COR-L47 (cell line): ENCODE results near the gene MSI1.
"Not testable (repeated sequence)": the region's sequence is repeated elsewhere in the genome, so short reads cannot be mapped to it uniquely, and the experiment has no call there.

Experiments used
- DNase-seq: peaks from one replicate; lab custom pipeline; 2025; lab: John Stamatoyannopoulos, UW

The MSI1 gene

DNA sequence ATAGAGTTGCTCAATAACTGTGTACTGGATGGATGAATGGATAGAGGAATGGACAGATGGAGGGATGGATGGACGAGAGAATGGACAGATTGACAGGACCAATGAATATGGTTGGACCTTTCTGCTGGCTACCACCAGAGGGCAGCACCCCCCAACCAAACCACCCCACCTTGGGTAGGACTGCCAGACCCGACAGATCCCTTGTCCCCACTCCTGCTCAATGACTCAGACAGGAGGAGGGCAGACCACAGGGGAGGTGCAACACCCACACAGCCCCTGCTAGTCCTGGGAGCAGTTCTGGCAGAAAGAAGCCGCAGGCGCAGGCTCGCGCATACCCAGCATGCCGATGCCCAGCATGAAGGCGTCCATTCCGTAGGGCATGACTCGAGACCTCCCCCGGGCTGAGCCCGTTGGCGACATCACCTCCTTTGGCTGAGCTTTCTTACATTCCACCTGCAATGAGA, 12.4 kb downstream of the MSI1 start:
- DNase-seq, result peak; percentile 58

DNA sequence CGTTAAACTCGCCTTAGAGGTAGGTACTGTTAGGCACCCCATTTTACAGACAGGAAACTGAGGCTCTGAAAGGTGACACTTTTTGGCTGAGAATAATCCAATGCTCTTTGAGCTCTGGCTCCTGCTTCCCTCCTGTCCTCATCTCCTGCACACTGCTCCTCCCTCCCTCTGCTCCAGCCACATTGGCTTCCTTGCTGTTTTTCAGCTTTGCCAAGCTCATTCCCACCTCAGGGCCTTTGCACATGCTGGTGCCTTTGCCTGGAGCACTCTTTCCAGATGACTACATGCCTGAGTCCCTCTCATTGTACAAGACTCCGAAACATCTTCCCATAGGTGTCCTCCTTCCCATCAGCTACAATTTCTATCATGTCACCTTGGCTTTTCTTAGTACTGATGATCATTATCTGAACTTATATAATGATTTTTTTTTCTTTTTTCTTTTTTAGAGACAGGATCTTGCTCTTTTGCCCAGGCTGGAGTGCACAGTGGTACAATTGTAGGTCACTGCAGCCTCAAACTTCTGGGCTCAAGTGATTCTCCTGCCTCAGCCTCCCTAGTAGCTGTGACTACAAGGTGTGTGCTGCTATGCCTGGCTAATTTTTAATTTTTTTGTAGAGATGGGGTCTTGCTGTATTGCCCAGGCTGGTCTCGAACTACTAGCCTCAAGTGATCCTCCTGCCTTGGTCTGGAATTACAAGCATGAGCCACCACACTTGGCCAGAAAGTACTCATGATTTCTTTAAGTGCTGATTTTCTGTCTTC, 15.2 kb downstream of the MSI1 start:
- DNase-seq, result no peak

DNA sequence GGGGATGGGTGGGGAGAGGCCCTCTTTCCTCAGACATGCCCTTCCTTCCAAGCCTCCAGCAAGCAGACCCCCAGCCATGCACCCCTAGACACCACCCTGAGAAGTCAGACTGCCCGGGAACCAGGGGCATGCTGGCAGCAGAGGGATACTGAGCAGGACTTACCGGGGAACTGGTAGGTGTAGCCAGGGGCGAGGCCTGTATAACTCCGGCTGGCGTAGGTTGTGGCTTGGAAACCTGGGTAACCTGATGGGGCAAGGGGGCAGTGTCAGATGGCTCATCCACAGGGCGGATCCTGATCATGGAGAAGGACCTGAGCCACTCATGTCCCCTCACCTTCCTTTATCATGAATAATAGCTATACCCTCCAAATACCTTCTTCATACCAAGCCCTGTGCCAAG, 15.8 kb downstream of the MSI1 start:
- no peak for DNase-seq

DNA sequence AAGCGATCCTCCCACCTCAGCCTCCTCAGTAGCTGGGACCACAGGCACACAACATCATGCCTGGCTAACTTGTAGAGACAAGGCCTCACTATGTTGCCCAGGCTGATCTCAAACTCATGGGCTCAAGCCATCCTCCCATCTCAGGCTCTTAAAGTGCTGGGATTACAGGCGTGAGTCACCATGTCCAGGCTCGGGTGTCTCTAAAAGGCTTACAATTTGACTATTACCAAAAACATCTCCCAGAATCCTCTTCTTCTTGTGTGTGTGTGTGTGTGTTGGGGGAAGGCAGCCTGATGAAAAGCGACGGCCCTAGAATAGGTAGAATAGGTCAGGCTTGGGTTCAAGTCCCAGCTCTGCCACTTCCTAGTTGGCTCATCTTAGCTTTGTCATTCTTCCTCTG, 16.8 kb downstream of the MSI1 start:
- no peak for DNase-seq

DNA sequence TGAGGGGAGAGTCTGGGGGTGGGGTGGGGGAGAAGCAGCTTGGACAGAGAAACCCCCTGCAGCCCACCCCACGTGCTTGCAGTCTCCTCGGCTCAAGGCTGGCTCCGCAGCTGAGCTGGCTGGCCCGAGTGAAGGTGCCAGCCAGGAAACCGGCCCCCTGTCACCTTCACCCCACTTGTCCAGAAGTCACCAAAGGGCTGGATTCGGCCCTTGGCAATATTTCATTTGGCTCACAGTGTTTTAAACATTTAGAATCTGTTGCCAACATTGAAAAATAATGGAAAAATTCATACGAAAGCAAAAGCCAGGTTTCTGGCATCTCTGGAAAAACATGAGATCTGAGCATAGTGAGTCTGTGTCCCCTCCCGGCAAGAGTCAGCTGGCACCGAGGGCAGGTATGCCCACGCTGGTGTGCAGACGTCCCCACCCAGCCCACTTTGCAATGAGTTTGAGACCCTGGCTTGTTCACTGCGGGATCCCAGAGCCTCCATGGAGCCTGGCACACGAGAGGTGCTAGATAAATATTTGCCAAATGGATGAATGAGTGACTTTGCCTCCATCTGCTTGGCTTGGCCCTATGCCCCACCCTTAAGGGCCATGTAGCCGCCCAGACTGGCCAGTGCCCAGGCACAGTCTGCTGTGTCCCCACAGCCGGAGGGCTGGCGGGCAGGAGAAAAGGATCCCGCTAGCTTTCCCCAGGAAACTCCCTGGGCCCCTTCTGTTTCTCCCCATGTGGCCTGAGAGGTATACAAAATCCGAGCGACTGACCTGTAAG, 18.2 kb downstream of the MSI1 start:
- peak; percentile 44 for DNase-seq

DNA sequence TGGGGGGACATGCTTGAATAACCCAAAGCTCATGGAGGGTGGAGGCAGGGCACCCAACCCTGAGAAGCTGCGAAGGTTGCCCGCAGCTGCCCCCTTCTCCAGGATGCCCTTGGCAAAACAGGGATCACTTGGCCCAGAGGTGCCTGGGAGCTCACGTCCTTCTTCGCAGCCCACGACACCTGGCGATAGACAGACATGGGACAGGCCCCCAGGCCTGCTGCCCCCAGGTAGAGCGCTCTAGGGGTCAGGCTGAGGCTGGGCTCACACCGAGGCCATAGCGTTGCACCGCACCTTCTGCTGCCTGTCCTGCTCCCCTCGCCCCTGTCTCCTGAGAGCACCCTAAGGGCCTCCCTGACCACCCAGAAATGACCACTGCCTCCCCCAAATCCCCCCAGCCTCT, 21.2 kb downstream of the MSI1 start:
- no peak for DNase-seq

DNA sequence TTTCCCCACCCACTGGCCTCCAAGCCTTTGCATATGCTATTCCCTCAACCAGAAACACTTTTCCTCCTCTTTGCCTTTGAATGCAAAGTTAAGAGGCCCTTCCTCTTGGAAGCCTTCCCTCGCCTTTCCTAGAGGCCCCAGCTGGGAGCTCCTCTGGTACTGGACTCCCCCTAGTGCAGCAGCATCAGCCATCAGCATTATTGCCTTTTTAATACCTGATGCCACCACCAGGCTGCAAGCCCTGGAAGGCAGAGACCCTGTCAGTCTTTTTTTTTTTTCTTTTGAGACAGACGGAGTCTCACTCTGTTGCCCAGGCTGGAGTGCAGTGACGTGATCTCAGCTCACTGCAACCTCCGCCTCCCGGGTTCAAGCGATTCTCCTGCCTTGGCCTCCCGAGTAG, 22.3 kb downstream of the MSI1 start:
- DNase-seq, result no peak

DNA sequence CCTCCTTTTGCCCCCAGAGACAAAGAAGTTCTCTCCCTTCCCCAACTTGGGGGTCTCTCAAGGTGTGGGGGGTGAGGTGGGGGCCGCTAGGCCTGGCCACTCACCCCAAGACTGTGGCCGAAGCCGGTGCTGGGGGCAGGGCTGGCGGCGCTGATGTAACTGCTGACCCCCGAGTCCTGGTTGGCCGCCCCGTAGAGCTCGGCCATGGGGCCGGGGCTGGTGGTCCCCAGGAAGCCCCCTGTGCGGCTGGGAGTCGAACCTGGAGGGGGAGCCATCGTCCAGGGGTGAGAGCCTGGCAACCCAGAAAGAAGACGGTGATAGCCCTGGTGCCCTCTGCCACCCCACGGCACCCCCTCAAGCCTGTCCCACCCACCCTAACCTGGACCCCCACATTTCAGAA, 22.9 kb downstream of the MSI1 start:
- DNase-seq, result no peak

DNA sequence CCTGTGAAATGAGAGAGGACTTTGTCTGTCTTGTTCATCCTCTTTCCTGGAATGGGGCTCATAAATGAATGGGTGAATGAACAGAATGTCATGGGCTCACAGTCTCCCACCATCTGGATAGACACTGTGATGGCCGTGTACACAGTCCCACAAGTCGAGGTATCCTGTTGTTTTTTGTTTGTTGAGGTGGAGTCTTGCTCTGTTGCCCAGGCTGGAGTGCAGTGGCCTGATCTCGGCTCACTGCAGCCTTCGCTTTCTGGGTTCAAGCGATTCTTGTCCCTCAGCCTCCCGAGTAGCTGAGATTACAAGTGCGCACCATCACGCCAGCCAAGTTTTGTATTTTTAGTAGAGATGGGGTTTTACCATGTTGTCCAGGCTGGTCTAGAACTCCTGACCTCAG, 25.3 kb downstream of the MSI1 start:
- DNase-seq, result no peak

DNA sequence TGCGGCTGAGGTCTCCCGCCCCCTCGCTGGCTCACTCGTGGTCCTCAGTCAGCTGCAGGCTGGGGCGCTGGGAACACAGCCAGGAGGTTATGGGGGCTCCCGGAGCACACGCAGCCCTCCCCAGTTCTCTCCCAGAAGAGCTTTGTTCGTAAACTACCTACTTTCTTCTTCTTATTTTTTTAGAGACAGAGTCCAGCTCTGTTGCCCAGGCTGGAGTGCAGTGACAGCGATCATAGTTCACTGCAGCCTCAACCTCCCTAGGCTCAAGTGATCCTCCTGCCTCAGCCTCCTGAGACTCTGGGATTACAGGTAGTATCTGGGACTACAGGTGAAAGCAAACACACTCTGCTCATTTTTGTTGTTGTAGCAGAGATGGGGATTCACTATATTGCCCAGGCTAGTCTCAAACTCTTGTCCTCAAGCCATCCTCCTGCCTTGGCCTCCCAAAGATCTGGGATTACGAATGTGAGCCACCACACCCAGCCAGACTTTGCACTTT, 25.9 kb downstream of the MSI1 start:
- no peak for DNase-seq

DNA sequence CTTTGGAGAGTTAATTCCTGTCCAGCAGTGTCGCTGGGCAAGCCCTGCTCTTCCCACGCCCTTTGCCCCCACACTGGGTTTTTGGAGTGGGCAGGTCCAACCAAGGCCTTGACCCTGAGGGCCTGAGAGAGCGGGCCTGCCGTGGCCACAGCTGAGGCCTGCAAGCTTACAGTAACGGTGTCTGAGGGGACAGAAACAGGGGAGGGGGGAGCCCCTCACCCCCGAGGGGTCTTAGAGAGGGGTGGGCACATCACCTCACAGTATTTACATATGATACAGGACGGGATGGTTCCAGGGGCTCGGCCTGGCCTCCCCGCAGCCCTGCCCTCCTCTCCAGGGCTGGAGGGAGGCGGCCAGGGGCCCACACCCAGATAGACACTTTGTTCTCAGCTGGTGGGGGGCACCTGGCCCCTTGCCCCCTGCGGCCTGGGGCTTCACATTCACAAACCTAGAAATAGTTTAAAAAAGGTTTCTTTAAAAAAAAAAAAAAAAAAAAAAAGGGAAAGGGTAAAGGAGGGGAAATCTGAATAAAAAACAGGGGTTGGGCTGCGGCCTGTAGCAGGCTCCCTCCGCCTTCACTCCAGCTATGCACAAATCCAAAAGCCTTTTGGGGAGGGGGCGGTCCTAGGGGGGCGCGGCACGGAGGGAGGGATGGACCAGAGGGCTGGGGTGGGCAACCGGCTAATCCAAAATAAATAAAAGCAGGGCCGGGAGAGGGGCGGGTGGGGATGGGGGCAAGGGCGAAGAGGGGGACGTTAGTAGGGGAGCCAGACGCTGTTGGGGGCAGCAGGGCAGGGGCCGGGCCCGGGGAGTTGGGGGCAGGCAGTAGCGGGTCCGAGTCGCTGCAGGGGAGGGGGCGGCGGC, 26.6 kb downstream of the MSI1 start:
- DNase-seq, result no peak

DNA sequence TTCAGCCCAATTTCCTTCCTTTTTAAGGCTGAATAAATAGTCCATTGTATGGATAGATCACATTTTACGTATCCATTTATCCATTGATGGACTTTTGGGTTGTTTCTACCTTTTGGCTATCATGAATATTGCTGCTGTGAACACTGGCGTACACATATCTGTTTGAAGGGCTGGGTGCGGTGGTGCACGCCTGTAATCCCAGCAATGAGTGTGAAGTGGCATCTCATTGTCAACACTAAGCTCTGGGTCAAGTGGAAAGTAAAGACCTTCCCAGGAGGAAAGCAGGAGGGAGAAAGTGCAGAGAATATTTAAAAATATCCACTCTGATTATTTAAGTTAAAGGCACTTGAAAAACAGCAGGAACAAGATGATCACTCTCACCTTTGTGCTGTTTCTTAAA, 29.7 kb downstream of the MSI1 start:
- no peak for DNase-seq

DNA sequence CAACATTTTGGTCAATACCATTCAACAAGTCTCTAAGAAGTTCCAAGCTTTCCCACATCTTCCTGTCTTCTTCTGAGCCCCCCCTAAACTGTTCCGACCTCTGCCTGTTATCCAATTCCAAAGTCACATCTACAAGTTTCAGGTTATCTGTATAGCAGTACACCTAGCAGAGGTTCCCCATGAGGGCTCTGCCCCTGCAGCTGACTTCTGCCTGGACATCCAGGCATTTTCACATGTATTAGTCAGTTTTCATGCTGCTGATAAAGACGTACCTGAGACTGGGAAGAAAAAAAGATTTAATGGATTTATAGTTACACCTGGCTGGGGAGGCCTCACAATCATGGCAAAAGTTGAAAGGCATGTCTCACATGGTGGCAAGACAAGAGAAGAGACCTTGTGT, 31.2 kb downstream of the MSI1 start:
- no peak for DNase-seq

DNA sequence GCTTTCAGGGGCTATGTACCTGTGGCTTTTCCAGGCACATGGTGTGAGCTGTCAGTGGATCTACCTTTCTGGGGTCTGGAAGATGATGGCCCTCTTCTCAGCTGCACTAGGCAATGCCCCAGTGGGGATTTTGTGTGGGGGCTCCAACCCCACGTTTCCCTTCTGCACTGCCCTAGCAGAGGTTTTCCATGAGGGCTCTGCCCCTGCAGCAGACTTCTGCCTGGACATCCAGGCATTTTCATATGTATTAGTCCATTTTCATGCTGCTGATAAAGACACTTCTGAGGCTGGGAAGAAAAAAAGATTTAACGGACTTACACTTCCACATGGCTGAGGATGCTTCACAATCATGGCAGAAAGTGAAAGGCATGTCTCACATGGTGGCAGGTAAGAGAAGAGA, 32.6 kb downstream of the MSI1 start:
- DNase-seq, result not testable (repeated sequence)

DNA sequence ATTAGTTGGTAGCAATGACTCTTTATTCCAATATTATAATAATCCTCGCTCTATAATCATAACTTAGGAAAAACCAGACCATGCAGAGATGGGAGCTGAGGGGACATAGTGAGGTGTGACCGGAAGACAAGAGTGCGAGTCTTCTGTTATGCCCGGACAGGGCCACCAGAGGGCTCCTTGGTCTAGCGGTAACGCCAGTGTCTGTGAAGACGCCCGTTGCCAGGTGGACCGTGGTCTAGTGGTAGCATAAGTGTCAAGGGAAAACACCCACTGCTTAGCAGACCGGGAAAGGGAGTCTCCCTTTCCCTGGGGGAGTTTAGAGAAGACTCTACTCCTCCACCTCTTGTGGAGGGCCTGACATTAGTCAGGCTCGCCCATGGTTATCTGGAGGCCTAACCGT, 33.5 kb downstream of the MSI1 start:
- peak; percentile 53 for DNase-seq

DNA sequence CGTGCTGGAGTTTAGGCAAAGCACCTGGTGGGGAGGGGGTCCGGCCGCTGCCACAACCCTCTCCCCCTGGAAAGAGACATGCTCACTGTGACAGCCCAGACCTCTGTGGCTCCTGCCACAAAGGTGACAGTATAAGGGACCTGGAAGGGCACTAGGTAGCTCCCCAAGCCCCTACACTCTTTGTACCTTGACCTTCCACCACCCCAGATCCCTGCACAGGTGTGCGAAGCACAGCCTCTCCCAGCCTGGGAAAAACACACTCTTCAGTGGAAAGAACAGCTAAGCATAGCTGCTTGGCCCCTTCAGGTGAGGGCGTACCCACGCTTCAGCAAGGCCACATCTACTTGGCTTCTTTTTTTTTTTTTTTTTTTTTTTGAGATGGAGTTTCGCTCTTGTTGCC, 36.4 kb downstream of the MSI1 start:
- DNase-seq, result no peak

DNA sequence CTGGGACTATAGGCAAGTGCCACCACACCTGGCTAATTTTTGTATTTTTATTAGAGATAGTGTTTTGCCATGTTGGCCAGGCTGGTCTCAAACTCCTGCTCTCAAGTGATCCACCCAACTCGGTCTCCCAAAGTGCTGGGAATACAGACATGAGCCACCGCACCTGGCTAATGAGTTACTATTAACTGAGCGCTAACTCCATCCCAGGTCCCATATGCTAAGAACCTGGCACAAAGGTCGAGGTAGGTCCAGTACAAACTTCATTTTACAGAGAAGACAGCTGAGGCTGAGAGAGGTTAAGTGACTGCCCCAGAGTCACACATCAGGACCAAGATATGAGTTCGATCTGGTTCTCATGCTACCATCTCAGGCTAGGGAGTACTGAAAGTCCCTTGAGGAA, 36.9 kb downstream of the MSI1 start:
- no peak for DNase-seq

DNA sequence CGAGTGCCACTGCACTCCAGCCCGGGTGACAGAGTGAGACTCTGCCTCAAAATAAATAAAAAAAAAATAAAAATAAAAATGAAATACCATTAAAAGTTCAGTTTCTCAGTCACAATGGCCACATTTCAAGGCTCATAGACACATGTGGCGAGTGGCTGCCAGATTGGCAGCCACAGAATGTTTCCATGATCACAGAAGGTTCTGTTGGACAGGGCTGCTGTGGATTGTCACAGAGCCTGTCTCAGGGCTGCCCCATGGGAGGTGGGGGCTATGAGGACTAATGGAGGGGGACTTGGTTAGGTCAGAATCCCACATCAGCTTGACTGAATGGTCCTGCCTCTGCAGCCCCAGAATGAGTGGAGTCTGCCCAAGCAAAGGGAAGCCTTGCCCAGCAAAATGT, 37.6 kb downstream of the MSI1 start:
- no peak for DNase-seq

DNA sequence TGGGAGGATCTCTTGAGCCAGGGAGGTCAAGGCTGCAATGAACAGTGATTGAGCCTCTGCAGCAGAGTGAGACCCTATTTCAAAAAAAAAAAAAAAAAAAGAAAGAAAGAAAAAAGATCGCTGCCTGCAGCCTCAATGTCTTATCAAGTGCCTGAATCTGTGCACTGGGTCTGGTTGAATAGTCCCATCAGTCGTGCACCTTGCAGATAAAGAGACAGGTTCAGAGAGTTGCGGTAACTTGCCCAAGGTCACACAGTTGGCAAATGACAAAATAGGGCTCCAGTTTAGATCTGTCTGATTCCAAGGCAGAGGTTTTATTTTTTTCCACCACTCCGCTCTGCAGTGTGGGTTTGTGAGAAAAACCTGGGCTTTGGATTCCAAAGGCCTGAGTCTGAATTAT, 40.7 kb downstream of the MSI1 start:
- DNase-seq, result no peak

DNA sequence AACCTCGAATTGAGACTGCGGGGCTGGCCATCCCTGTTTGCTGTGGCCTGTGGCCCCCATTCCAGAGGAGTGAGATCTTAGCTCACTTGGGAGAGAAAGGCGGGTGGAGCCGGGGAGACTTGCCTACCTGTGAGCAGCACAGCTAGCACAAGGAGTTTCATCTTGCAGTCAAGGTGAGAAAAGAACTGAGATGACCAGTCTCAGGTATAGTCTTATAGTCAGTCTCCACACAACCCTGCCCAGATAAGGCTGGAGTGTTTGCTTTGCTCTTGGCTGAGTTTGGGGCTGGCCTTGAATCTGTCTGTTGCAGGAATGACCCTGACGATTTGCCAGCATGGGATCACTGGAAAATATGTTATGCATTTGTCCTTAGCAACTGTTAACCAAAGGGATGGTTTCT, 41.4 kb downstream of the MSI1 start, which contains the start of gene PLA2G1B:
Gene PLA2G1B (minus strand): TSS at position 187 of the 400 bp plus-strand sequence. CDS start 26 bp downstream, at position 161.
- DNase-seq, result no peak

DNA sequence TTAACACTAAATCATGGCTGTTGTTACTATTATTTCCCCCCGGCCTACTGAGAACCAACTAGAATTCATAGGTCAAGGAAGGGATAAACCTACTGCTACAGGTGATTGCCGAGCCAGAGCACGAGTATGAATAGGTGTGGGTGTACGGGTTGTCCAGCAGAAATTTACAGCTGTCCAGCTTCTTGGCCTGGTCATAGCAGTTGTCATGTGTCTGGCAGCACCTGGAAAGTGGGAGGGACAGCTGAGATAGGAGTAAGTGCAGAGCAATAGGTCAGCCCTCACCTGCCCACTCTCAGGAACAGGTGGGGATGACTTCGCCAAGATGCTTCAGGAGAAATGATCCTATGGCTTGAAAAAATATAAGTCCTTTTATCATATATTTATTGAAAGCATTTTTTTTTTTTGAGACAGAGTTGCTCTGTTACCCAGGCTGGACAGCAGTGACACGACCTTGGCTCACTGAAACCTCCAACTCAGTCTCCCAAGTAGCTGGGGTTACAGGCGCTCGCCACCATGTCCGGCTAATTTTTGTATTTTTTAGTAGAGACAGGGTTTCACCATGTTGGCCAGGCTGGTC, 44.0 kb downstream of the MSI1 start:
- DNase-seq, result no peak

DNA sequence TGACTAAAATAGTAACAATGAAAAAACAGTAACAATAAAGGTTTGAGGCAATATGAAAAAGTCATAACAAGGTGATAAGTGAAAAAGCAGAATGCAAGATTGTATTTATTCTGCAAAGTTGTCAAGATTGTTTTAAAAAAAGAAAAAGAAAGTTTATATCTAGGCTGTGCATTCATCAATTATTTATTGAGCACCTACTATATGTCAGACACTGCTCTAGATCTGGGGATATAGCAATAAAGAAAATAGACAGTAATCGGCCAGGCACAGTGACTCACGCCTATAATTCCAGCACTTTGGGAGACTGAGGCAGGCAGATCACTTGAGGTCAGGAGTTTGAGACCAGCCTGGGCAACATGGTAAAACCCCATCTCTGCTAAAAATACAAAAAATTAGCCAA, 45.2 kb downstream of the MSI1 start:
- no peak for DNase-seq
